Upper lobe of left lung (tissue), 6 donors: ENCODE measurements around the gene PDZD2. TPM values are rescaled to one million over a fixed set of nuclear protein-coding genes. Genes with fewer than 3 reads are reported as not detected.

Experiments
- ATAC-seq, 2 donors: fragments of 200-7000 bp; cut with Tn5 transposase; one replicate each; pipeline ENCODE4 v1.9.1; 2022; ENCODE audit warnings: mild to moderate bottlenecking in 2 of 2, moderate library complexity in 2 of 2; ENCODE audit not compliant: low FRiP score in 2 of 2
- DNase-seq, 2 donors: peaks; one replicate each; pipeline ENCODE4 v3.0.0-alpha.2; 2019 to 2020
- H3K27ac ChIP-seq, 4 donors: fragments of 200-600 bp; sonication (generic); one replicate each; pipeline ENCODE4 v1.5.1; 2016 to 2019
- H3K27me3 ChIP-seq, 4 donors: fragments of 200-600 bp; sonication (generic); one replicate each; pipeline ENCODE4 v1.5.1; 2017 to 2019
- H3K36me3 ChIP-seq, 4 donors: fragments of 200-600 bp; sonication (generic); one replicate each; pipeline ENCODE4 v1.5.1; 2016 to 2019
- H3K4me1 ChIP-seq, 4 donors: fragments of 200-600 bp; sonication (generic); one replicate each; pipeline ENCODE4 v1.5.1; 2018 to 2019
- H3K4me3 ChIP-seq, 4 donors: fragments of 200-600 bp; sonication (generic); one replicate each; pipeline ENCODE4 v1.5.1; 2017 to 2019; ENCODE audit warnings: mild to moderate bottlenecking in 2 of 4, moderate library complexity in 1 of 4
- H3K9me3 ChIP-seq, 4 donors: fragments of 200-600 bp; sonication (generic); one replicate each; pipeline ENCODE4 v1.5.1; 2018 to 2019
- CTCF ChIP-seq, 6 experiments: fragments of 450-650 bp in 4 of 6; fragments of 200-600 bp in 2 of 6; sonication (generic) in 2 of 6; IDR thresholded peaks; one replicate each; pipeline ENCODE4 v1.5.1; 2016 to 2019; ENCODE audit warnings: antibody characterized with exemption in 6 of 6
- EP300 ChIP-seq, 4 donors: sonication (generic); formaldehyde crosslinking; IDR thresholded peaks; one replicate each; pipeline ENCODE4 v1.5.1; 2017; ENCODE audit warnings: antibody characterized with exemption in 4 of 4, control low read depth in 2 of 4
- POLR2A ChIP-seq, 4 donors: fragments of 450-650 bp; IDR thresholded peaks; one replicate each; pipeline ENCODE4 v1.5.1; 2016 to 2017; ENCODE audit warnings: antibody characterized with exemption in 4 of 4, mild to moderate bottlenecking in 2 of 4
- POLR2AphosphoS5 ChIP-seq, 2 donors: sonication (generic); formaldehyde crosslinking; IDR thresholded peaks; one replicate each; pipeline ENCODE4 v1.5.1; 2017; ENCODE audit warnings: antibody characterized with exemption in 2 of 2
- WGBS, 2 donors: methylation state at CpG; one replicate each; pipeline ENCODE4 v1.1.5; 2017 to 2018; 5-methylcytosine and 5-hydroxymethylcytosine counted together
- total RNA-seq, 6 donors: library from RNA; depleted of rRNA in 4 of 6; stranded (reverse); fragments of >200 nt in 4 of 6; gene quantifications; one replicate each; pipeline versions ENCODE4 v1.1.0 to v1.2.1, GENCODE V29; 2016 to 2021
- donor health status: DM: no; HTN: no; CAD: no; lungs with moderate emphysema.
- donor health status: DM: no; HTN: yes; CAD: no; lungs with severe emphysema.

The PDZD2 gene
- total RNA-seq, 6 donors from 2014 or later, result 53.4 to 73.6 (median 68.4) TPM

- no peak overlapping the region for H3K27ac ChIP-seq
- no peaks in the 10 kb centered on the region for H3K9me3 ChIP-seq
- no peaks in the 10 kb centered on the region for H3K4me1 ChIP-seq
- 74 to 83% methylated on average over 7 to 10 of the region's 10 CpGs for WGBS, 2 donors
- no peak for TF ChIP-seq CTCF (IDR thresholded peaks at IDR 0.05)
- no peak for TF ChIP-seq EP300 (IDR thresholded peaks at IDR 0.05)
- no peak for TF ChIP-seq POLR2A (IDR thresholded peaks at IDR 0.05)
- no peak for TF ChIP-seq POLR2AphosphoS5 (IDR thresholded peaks at IDR 0.05)
- DNase-seq, result no peak
- peak in 1 of 2 donors; percentile 24 for ATAC-seq
- no peak overlapping the region for H3K4me3 ChIP-seq
- no peaks in the 10 kb centered on the region for H3K27me3 ChIP-seq
- H3K36me3 ChIP-seq, result no peaks in the 10 kb centered on the region
Observed at GRCh38 chr5:31711935-31712592, 73.1 kb downstream of the PDZD2 start.

- H3K27me3 ChIP-seq, result no peaks in the 10 kb centered on the region
- no peak for DNase-seq
- no peak overlapping the region for H3K4me3 ChIP-seq
- no peaks in the 10 kb centered on the region for H3K36me3 ChIP-seq
- no peak for ATAC-seq
- TF ChIP-seq POLR2AphosphoS5 (IDR thresholded peaks at IDR 0.05), result no peak
- TF ChIP-seq CTCF (IDR thresholded peaks at IDR 0.05), result no peak
- no peak for TF ChIP-seq POLR2A (IDR thresholded peaks at IDR 0.05)
- TF ChIP-seq EP300 (IDR thresholded peaks at IDR 0.05), result no peak
- no peaks in the 10 kb centered on the region for H3K9me3 ChIP-seq
- no peaks in the 10 kb centered on the region for H3K4me1 ChIP-seq
- 78 to 81% methylated on average over 5 to 7 of the region's 7 CpGs for WGBS, 2 donors
- H3K27ac ChIP-seq, result no peak overlapping the region
Observed at GRCh38 chr5:31717561-31717960, 78.6 kb downstream of the PDZD2 start.

- Histone ChIP-seq H3K27ac (no peak overlapping the region), H3K4me3 (no peak overlapping the region), H3K36me3 (no peaks in the 10 kb centered on the region), H3K27me3 (no peaks in the 10 kb centered on the region), H3K4me1 (no peaks in the 10 kb centered on the region), H3K9me3 (no peaks in the 10 kb centered on the region)
- DNase-seq, result no peak
- ATAC-seq, result no peak
- TF ChIP-seq POLR2A (IDR thresholded peaks at IDR 0.05) (no peak), CTCF (IDR thresholded peaks at IDR 0.05) (no peak), POLR2AphosphoS5 (IDR thresholded peaks at IDR 0.05) (no peak), EP300 (IDR thresholded peaks at IDR 0.05) (no peak)
- WGBS, 2 donors, result 91 to 100% methylated on average over 1 of the region's 1 CpG
Observed at GRCh38 chr5:31720004-31720403, 81.1 kb downstream of the PDZD2 start.

- DNase-seq (no peak), ATAC-seq (no peak)
- no peak overlapping the region for H3K4me3 ChIP-seq
- no peaks in the 10 kb centered on the region for H3K9me3 ChIP-seq
- H3K4me1 ChIP-seq, result no peaks in the 10 kb centered on the region
- no peaks in the 10 kb centered on the region for H3K36me3 ChIP-seq
- 87 to 89% methylated on average over 4 of the region's 4 CpGs for WGBS, 2 donors
- TF ChIP-seq POLR2AphosphoS5 (IDR thresholded peaks at IDR 0.05) (no peak), POLR2A (IDR thresholded peaks at IDR 0.05) (no peak), EP300 (IDR thresholded peaks at IDR 0.05) (no peak), CTCF (IDR thresholded peaks at IDR 0.05) (no peak)
- H3K27me3 ChIP-seq, result no peaks in the 10 kb centered on the region
- no peak overlapping the region for H3K27ac ChIP-seq
Observed at GRCh38 chr5:31720811-31721345, 81.9 kb downstream of the PDZD2 start.

GRCh38 chr5:31722111-31722510, 83.2 kb downstream of the PDZD2 start:
- WGBS, 2 donors, result 82 to 97% methylated on average over 4 of the region's 4 CpGs
- Histone ChIP-seq H3K27ac (no peak overlapping the region), H3K4me1 (no peaks in the 10 kb centered on the region), H3K27me3 (no peaks in the 10 kb centered on the region), H3K4me3 (no peak overlapping the region), H3K9me3 (no peaks in the 10 kb centered on the region), H3K36me3 (no peaks in the 10 kb centered on the region)
- DNase-seq (no peak), ATAC-seq (no peak)
- TF ChIP-seq POLR2A (IDR thresholded peaks at IDR 0.05) (no peak), CTCF (IDR thresholded peaks at IDR 0.05) (no peak), EP300 (IDR thresholded peaks at IDR 0.05) (no peak), POLR2AphosphoS5 (IDR thresholded peaks at IDR 0.05) (no peak)
